Measurements from ENCODE around the gene SBNO2. TPM values are rescaled to one million over a fixed set of nuclear protein-coding genes. Genes with fewer than 3 reads are reported as not detected.

The SBNO2 gene
- total RNA-seq, 1 donor from 2014 or later, result 32.5 TPM

DNA sequence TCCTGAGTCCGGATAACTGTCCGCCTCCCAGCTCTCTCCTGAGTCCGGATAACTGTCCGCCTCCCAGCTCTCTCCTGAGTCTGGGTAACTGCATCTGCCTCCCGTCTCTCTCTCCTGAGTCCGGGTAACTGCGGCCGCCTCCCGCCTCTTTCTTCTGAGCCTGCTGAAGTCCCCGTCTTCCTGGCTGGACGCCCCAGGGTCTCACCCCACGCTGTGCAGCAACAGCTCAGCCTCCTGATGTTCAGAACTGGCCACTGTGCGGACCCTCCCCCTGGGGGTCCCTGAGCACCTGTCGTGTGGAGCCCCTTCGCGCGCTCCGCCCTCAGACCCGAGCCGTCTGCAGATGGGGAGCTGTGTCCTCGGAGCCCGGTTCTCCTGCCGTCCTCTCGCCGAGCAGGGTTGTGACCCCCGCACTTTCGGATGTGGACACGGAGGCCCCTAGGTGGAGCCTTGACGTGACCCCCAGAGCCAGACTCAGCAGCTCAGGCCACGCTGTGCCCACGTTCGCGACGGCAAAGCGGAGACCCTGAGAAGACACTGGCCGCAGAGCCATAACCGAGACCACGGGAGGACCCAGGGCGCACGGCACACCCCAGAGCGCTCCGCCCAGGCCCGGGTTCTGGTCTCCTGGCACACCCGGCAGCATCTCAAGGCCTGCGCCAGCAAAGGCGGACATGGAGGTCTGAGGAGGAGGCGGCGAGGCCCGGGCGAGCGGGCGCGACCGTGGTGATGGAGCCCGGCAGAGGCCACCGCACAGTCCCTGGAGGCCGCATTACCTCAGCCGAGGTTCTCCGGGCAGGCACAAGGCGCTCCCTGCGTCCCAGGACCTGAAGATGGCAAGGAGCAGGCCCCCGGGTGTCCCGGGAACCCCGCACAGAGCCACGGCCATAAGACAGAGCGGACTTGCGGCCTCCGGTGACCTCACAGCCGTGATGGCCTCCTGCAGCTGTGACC is 15.9 kb downstream of the SBNO2 start:
- TF ChIP-seq, protein P1, sequence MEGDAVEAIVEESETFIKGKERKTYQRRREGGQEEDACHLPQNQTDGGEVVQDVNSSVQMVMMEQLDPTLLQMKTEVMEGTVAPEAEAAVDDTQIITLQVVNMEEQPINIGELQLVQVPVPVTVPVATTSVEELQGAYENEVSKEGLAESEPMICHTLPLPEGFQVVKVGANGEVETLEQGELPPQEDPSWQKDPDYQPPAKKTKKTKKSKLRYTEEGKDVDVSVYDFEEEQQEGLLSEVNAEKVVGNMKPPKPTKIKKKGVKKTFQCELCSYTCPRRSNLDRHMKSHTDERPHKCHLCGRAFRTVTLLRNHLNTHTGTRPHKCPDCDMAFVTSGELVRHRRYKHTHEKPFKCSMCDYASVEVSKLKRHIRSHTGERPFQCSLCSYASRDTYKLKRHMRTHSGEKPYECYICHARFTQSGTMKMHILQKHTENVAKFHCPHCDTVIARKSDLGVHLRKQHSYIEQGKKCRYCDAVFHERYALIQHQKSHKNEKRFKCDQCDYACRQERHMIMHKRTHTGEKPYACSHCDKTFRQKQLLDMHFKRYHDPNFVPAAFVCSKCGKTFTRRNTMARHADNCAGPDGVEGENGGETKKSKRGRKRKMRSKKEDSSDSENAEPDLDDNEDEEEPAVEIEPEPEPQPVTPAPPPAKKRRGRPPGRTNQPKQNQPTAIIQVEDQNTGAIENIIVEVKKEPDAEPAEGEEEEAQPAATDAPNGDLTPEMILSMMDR (conservative IDR thresholded peaks at IDR 0.05), result no peak
- Mint-ChIP-seq H3K4me3 (no peak overlapping the region), H3K4me1 (peaks cover 7% of the 10 kb centered on the region), H3K27ac (ENCODE audit: unreplicated experiment) (no peak overlapping the region), H3K27me3 (ENCODE audit: low read depth) (no peaks in the 10 kb centered on the region), H3K9me3 (no peaks in the 10 kb centered on the region), H3K36me3 (ENCODE audit: low read depth) (no peaks in the 10 kb centered on the region)
- no peak for DNase-seq (ENCODE audit: low read depth, low spot score)

DNA sequence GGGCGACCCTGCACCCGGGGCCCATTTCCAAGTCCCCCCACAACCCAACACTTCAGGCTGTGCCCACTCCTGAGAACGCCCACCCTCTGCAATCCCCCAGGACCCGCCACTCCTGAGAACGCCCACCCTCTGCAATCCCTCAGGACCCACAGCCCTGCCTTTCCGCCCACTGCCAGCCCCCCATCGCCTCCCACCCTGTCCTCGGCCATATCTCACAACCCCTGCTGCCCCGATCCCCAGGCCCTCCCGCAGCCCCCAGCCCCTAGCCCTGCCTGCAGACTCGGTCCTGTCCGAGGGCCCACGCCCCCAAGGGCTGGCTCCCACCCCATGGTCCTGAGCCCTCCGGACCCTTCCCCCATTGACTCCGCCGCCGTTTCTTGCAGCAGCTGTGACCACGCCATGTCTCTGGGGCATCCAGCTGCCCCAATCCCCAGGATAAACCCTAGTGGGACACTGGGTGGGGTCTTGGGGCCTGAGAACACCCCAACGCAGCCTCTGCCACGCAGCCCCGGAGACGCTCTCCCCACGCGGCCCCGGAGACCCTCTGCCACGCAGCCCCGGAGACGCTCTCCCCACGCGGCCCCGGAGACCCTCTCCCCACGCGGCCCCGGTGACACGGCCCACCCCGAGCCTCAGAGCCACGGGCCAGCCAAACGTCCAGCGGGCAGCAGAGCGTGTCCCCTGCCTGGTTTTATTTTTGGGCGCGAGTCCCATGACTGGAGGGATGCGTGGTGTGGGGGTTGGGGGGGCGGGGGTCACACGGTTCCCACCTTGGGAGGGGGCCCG is 17.0 kb downstream of the SBNO2 start:
- Mint-ChIP-seq H3K27ac (ENCODE audit: unreplicated experiment) (no peak overlapping the region), H3K9me3 (no peaks in the 10 kb centered on the region), H3K27me3 (ENCODE audit: low read depth) (no peaks in the 10 kb centered on the region), H3K36me3 (ENCODE audit: low read depth) (no peaks in the 10 kb centered on the region), H3K4me3 (no peak overlapping the region), H3K4me1 (no peaks in the 10 kb centered on the region)
- no peak for DNase-seq (ENCODE audit: low read depth, low spot score)
- TF ChIP-seq, protein P1 (conservative IDR thresholded peaks at IDR 0.05), result no peak

DNA sequence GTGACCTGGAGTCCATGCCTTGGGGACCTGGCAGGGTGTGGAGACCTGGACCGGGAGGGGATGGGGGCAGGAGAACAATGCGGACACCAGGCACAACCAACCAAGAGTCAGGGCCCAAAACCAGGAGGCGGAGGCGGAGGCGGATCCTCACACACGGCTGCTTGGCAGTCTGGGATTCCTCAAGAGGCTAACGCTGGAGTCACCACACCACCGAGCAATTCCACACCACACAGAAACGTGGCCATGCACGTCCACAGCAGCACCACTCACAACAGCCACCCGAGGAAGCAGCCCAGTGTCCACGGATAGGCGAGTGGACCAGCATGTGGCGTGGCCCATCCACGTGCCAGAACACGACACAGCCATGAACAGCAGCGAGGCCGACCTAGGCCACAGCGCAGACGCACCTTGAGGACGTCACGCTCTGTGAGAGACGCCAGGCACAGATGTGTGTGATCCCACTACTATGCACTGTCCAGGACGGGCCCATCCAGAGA is 17.7 kb downstream of the SBNO2 start:
- no peak for DNase-seq (ENCODE audit: low read depth, low spot score)
- Mint-ChIP-seq H3K27ac (ENCODE audit: unreplicated experiment) (peak overlapping the region; percentile 62), H3K27me3 (ENCODE audit: low read depth) (no peaks in the 10 kb centered on the region), H3K9me3 (no peaks in the 10 kb centered on the region), H3K4me1 (no peaks in the 10 kb centered on the region), H3K4me3 (no peak overlapping the region), H3K36me3 (ENCODE audit: low read depth) (no peaks in the 10 kb centered on the region)
- TF ChIP-seq, protein P1 (conservative IDR thresholded peaks at IDR 0.05), result no peak

DNA sequence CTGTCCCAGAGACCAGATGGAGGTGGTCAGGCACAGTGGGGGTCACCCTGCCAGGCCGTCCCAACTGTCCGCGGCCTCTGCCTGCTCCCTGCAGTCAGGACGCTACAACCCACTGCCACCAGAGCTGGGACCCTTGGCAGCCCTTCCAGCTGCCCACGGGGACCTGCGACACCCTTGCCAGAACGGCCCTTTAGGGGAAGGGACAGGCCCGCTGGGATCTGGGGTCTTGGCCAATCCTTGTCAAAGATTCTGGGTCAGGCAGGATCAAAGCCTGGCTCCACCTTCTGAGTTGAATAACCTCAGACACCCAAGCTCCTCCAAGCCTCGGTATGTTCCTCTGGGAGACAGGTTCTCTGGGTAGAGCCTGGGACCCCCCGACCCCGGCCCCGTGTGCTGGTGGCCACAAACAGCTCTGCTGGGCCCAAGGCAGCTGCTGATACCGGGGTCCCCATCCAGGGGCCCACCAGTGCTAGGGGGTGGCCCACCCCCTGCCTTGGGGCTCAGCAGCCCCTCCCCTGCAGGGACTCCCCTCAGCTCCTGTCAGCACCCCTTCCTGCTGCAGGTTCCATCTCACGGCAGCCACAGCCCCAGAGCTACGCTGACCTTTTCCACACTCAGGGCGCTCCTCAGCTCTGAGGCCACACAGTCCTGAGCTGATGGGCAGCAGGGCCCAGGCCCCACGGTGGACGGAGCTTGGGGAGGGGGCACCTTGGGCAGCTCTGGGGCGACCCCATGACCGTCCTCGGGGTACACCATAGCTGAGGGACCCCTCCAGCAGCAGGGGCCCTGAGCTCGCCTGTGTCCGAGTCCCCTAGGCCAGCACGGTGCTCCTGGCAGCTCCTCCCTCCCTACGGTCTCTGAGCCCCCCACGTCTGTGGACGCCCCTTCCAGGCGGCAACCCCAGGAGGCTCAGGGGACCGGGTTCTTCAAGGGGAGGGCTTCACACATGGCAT is 18.4 kb downstream of the SBNO2 start:
- no peaks in the 10 kb centered on the region for H3K36me3 Mint-ChIP-seq (ENCODE audit: low read depth)
- DNase-seq (ENCODE audit: low read depth, low spot score), result no peak
- TF ChIP-seq, protein P1 (conservative IDR thresholded peaks at IDR 0.05), result no peak
- H3K4me3 Mint-ChIP-seq, result no peak overlapping the region
- no peaks in the 10 kb centered on the region for H3K4me1 Mint-ChIP-seq
- no peak overlapping the region for H3K27ac Mint-ChIP-seq (ENCODE audit: unreplicated experiment)
- no peaks in the 10 kb centered on the region for H3K27me3 Mint-ChIP-seq (ENCODE audit: low read depth)
- H3K9me3 Mint-ChIP-seq, result no peaks in the 10 kb centered on the region

All from neural crest cell (in vitro differentiated cells).